HG03342 (cell line): ENCODE measurements around the gene USH2A.

Experiments used
- ATAC-seq: cut with Tn5 transposase; IDR thresholded peaks from one replicate; pipeline ENCODE4 v1.9.1; 2021; ENCODE audit warnings: mild to moderate bottlenecking, moderate library complexity; ENCODE audit not compliant: unreplicated experiment

USH2A gene

DNA sequence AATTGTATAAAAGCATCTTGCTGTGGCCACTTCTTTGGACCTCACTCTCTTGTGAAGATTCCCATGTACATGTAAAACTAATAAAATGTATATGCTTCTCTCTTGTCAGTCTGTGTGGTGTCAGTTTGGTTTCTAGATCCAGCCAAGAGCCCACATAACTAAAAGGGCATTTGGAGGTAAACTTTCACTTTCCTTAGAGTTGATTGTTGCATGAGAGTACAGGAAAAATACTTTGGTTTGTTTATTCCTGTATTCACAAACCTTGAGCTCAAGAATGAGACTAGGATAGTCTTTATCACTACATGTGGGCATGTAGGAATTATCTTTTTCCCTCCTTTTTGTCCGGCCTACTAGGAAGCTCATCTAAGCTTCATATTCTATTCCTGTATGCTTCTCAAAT is 805.3 kb downstream of the USH2A start:
- ATAC-seq, result no peak

DNA sequence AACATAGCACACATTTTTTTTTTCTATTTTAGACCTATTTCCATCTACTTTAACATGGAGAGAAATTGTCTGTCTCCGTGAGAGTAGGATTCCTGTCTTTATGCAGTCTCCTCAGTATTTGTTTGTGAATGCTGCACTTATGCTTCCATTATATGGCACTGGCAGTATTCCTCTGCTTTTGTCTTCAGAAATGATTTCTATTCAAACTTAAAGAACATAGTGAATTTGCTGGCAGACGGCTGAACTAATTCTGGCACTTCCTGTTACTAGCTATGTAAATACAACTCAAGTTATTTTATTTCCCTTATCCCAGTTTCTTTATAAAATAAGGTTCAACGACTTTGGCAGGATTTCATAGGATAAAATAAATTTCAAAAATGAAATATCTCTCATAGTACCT is 810.9 kb downstream of the USH2A start:
- no peak for ATAC-seq

DNA sequence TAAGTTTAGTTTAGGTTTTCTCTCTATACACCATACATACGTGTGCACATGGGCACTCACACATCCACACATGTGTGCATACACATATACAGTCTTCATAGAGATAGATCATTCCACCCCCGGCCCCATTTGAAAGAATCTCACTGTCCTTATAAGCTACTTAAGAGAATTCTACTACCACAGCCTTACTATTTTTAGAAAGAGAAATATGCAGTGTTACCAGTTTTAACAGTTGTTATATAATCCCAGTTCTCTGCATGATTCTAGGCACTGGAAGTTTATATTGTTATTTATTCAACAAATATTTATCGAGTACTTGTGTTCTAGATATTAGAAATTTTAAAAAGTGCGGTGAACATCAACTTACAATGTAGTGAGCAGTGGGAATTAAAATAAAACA is 814.6 kb downstream of the USH2A start:
- ATAC-seq, result no peak

DNA sequence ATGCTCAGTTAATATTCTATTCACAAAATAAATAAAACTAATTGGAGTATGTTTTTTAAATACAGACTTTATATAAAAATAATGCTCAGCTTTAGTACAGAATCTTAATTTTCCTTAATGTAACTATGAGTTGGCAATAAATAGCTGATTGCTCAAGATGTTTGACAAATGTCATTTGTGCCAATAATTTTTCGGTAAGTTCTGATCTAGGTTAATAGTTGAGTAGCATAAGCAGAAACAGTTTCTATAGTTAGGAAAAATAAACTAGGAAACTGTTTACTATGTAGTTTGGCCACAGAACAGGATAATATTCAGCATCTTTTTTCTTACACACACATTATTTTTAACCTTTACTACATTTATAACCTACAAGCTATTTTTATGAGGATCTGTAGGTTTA is 815.8 kb downstream of the USH2A start:
- no peak for ATAC-seq

DNA sequence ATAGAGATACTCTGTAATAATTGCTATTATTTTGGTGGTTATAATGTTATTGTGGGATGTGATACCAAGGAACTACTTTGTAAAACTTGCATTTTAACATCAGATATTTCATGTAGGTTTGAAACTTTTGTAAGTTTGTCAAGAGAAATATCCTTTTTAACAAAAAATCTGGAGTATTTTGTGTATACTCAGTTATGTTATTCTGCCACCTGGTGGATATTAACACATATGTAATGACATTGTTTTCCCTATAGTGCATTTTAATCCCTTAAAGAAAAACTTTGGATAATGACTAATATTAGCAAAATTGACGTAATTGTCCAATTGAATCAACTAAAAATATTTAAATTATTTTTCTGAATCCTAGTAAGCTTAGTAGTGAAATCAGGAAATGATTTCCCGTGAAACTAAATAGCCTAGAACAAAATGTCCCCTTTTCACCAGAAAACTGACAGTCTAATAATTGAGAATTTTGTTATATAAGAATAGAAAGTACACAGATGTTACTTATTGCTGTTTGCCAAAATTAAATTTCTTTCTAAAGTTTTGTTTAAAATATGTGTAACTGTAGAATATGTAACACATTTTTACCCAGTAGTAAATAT is 816.6 kb downstream of the USH2A start:
- no peak for ATAC-seq

DNA sequence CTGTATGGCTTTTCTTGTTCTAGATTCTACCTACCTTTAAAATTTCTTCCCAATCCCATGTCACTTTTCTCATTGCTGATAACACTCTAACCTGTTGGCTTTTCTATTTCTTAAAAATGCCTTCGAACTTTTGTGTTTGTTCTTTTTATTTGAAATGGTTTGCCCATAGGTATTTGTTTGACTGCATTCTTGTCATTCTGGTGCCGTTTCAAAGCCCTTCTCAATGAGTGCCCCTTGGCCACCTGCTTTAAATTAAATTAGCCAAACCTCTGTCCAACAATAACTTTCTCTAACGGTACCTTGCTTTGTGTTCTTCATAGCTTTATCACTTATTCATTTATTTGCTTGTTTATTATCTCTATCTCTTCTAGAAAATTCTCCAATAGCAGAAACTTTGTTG is 817.2 kb downstream of the USH2A start:
- ATAC-seq, result no peak

DNA sequence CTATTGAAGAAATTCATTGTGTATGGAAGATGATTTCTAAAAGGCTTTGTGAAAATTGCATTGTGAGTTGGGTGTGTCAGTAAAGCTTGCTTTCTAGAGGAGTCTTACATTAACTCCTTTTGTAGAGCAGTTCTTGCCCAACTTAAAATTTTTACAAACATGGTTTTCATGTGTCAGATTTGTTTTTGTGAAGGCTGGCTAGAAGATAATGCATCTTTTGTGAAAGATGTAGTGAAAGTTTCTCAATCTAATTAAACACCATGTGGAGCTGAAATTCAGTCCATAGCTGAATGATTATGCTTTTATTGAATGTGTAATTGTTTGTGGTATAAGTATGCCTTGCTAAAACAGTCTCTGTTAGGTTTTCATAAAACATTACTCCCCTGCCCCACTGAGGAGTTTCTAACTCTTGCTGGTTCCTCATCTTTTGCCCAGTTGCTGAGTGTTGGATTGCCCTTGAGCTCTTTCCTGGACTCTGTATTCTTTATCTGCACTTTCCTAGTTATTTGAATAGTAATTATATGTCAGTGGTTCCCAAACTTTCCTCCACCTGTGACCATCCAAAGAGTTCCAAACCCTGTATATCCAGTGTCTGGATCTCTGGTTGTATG is 818.1 kb downstream of the USH2A start:
- ATAC-seq, result no peak

DNA sequence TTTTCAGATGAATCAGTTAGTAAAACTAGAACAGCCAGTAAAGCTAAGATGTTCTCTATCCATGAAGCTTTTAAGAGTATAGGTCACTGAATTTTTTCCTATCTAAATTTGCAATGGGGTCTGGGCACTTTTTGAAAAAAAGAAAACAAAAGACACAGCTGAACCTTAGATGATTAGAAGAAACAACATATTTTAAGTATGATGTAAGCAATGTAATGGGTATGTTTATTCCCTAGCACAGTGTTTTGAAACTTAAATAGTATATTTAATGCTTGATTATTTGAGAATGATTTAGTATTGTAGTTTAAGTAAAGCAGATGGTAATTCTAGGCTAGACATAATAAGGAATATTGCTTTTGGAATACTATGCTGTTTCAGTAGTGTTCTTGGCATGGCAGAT is 819.9 kb downstream of the USH2A start:
- ATAC-seq, result no peak

DNA sequence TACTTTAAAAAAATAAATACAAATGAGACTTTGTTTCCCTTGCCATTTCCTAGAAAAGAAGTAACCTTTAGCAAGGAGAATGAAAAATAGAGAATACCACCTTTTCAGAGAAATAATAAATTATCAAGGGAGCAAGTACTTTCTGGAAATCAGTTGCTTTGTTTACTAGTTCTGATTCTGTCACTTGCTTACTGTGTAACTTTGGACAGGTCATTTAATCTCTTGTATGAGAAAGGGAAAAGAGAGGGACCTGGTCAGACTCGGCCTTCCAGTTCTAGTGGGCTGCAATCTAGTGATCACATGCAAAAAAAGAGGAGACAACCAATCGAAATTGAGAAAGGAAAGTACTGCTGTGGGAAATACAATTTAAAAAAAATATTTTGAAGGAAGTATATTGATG is 822.0 kb downstream of the USH2A start:
- ATAC-seq, result no peak

DNA sequence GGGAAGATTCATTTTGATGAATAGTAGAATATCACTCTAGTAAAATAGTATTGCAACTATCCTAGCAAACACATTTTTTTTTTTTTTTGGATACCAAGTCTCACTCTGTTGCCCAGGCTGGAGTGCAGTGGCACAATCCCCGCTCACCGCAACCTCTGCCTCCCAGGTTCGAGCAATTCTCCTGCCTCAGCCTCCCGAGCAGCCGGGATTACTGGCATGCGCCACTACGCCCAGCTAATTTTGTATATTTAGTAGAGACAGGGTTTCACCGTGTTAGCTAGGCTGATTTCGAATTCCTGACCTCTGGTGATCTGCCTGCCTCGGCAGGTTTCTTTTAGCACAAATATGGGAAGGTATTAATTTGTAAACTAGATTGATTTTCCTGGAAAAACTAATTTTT is 822.4 kb downstream of the USH2A start:
- ATAC-seq, result no peak

DNA sequence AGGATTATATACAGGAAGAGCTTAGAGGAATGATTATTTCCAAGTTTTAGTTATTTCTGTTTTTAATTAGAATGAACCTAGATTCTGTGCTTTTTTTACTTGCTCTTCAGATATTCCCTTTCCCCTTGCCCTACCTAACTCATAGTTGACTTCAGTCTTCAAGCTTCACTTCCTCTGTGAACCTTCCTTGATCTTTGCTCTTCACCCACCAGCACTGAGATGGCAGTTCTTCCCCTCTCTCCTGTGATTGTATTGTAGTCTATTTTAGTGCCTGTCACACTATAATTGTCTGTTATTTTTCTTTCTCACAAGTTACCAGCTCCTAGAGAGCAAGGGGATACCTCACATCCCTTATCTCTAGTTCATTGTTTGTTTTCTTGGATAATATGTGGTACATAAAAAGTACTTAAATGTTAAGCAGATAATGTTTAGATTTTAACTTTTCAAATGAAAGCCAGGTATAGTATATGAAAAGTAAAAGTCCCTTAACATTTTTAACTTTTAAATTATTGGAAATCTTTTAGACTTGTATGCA is 822.9 kb downstream of the USH2A start:
- ATAC-seq, result no peak

DNA sequence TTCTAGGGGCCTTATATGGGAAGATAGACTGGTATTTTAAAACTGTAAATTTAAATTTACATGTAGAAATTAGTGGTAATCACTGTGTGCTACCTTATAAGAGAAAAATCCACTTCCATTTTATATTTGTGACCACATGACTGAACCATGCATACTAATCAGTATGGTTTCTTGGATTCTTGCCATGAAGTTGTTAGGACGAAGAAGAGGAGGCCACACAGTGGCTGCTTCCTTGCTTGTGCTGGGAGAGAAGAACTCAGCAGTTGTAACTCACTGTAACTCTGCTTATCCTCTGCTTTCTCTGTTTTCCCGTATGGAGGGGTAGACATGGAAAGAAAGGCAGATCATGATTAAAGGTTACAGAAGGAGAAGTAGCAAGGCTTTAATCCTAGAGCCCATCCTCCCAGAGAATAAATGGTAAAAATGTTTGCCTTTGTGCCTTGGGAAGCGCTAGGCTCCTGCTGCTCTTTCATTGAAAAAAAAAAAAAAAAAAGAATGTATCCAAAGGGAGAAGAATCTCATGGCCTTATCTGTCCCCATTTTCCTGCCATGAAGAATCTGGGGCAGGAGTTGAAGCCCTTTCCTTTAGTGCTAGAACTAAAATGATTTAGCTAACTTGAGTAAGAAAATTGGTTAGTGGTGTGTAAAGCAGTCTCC is 823.7 kb downstream of the USH2A start:
- no peak for ATAC-seq

DNA sequence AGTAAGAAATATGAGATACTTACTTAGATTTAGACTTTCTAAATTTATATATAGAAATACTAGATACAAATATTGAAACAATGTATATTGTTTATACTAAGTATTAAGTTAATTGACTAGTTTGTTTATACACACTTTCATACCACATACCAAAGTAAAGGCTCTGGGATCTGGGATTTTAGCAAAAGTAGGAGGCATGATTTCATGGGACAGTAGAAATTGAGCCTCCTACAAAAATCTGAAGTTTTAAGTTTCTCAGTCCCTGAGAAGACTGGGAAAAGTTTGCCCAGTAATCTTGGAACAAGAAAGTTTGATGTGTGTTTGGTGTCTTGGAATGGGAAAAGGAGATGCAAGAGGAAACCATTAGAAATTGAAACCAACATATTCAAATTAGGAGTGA is 825.3 kb downstream of the USH2A start:
- ATAC-seq, result no peak

DNA sequence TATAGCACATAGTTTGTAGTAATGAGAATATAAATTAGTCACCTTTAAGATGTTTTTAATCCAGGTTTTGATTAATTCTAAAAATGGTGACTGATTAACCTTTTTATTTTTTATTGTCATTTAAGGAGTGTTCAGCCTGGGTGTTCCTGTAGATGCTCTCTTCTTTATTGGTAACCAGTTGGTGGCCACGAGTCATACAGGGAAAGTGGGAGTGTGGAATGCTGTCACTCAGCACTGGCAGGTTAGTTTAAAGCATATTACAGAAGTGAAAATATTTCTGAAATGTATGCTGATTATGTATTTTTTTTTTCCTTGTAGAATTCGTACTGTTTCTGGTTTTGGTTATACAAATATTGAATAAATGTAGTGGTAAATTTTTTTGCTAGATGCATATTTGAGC is 828.0 kb downstream of the USH2A start:
- no peak for ATAC-seq

DNA sequence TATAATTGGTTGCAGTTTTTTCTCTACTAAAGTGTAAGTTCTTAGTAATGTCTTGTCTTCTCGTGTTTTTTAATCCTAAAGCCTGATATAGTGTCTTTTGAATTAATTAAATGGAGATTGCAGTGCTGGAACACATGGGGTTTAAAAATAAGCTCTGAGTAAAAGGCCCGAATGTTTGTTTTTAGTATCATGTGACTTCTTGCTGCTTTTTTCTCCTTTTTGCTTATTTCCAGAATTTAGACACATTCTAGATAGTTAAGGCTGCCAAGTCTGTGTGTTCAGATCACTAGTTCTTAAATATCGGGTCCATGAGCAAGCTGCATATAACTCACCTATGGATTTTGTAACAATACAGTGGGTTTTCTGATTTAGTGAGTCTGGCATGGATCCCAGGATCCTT is 828.6 kb downstream of the USH2A start:
- ATAC-seq, result no peak

DNA sequence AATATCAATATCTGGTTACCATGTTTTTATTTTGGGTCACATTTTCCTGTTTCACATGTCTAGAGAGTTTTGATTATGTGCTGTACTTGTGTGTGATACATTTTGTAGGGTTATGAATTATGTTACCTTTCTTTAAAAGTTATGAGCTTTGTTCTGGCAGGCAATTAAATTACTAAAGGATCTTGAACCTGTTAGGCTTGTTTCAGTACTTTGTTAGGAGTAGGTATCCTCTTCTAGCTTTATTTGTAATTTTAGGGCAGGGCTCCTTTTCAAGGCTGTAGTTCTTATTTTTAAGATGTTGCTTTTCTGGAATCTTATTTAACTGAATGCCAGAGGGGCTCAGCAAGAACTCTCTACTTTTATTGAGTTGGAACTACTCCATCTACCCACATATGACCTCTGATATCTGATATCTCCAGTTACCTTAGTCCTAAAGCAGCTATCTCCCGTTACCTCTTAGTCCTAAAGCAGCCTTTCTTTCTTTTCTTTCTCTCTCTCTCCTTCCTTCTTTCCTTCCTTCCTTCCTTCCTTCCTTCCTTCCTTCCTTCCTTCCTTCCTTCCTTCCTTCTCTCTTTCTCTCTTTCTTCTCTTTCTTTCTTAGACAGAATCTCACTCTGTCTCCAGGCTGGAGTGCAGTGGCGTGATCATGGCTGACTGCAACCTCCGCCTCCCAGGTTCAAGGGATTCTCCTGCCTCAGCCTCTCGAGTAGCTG is 832.3 kb downstream of the USH2A start:
- ATAC-seq, result no peak

DNA sequence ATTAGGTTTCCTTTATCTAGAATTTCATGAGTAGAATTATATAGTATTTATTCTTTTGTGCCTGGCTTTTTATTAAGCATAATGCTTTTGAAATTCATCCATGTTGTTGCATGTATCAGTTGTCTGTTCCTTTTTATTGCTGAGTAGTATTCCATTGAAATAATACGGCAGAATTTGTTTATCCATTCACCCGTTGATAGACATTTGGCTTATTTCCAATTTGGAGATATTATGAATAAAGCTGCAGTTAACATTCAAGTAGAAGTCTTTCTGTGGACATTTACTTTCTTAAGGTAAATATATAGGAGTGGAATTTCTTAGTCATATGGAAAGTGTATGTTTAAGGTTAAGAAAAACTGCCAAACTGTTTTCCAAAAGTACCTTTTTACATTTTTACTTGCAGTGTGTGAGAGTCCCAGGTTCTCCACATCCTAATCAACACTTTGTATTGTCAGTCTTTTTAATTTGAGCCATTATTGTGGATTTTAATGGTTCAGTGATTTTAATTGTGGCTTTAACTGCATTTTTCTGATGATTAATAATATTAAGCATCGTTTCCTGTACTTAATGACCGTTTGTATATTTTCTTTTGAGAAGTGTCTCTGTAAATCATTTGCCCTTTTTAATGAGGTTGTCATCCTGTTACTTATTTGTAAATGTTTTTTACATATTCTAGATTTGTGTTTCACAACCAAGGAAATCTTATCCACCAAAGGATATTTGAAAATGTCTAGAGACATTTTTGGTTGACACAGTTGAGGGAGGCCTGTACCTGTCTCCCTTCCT is 833.4 kb downstream of the USH2A start:
- ATAC-seq, result no peak

DNA sequence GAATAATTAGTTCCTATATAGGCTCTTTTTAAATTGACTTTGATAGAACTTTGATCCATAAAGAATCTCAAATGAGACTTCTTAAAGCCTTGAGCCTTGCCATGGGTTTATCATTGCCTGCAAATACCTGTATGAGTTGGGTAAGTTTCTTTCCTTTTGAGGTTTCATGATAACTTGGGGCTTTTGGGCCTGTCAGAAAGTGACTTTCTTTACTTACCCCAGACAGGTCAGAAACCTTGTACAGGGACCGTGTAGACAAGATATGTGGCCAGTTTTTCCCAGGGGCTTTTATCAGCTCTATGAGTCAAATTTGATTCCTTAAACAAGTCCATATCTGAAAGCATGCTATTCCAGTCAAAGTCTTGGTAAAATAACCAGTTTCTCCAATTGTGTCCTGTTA is 838.9 kb downstream of the USH2A start:
- no peak for ATAC-seq

DNA sequence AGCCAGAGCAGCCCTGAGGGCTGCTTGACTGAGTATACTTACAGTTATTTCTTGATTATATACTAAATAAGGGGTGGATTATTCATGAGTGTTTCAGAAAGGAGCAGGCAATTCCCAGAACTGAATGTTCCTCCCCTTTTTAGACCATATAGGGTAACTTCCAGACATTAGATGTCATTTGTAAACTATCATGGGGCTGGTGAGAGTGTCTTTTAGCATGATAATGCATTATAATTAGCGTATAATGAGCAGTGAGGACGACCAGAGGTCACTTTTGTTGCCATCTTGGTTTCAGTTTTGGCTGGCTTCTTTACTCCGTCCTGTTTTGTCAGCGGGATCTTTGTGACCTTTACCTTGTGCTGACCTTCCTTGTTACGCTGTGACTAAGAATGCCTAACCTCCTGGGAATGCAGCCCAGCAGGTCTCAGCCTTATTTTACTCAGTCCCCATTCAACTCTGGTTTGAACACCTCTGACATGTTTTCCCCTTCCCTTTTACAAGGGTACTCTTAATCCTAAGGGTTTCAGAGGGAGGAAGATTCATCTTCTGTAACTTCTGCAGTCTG is 840.0 kb downstream of the USH2A start:
- no peak for ATAC-seq

DNA sequence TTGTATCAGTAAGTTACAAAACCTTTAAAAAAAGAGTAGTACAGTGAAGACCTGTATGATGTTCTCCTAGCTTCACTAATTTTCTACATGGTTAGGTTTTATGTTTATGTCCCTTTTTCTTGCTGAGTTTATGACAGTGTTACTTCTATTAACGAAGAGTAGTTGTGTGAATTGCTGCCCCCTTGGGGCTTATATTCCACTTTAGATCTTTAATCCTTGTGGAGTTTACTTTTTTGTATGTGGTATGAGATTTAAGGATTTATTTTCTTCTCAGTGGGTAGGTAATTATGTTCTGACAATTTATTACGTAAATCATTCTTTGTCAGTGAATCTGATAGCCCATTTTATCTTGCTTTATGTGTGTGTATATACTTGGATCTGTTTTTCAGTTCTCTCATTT is 841.4 kb downstream of the USH2A start:
- no peak for ATAC-seq
